DMS53 (cell line): ENCODE results near the gene MPV17L2.

Source experiments
- DNase-seq: peaks from one replicate; lab custom pipeline; 2025; lab: John Stamatoyannopoulos, UW

Gene MPV17L2

DNA sequence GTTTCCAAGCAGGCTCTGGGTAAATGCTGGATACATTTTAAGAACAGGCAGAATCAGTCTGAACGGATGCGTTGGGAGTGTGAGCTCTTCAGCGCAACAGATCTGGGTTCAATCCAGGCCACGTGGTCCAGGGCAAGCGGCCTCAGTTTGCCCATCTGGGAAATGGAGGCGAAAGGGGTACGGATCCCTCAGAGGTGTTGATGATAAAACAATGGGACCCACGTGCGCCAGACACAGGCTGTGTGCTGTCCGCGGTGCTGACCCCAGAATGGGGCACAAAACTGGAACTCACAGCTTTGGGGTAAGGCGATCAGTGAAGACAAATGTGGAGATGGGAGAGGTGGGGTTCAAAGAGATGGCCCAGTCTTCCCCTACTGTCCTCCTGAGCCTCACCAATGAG, 46.3 kb downstream of the MPV17L2 start:
- DNase-seq = no peak

DNA sequence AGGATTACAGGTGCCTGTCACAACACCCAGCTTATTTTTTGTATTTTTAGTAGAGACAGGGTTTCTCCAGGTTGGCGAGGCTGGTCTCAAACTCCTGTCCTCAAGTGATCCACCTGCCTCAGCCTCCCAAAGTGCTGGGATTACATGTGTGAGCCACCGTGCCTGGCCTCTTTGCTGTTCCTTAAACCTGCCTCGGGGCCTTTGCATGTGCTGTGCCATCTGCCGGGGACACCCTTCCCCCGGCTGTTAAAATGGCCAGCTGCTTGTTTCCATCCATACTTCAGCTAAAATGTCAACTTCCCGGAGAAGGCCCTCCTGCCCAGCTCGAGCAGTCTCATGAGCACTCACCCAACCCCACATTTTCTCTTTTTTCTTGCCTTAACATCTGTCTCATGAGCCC, 52.3 kb downstream of the MPV17L2 start:
- DNase-seq = no peak
